NCI-H1417 (cell line): ENCODE results near the gene SNIP1.
A peak's percentile ranks its signal among the peaks of the same experiment; 100 is the strongest.
"Not testable (repeated sequence)": the region's sequence is repeated elsewhere in the genome, so short reads cannot be mapped to it uniquely, and the experiment has no call there.

Experiments
- DNase-seq, 3 experiments: peaks; one replicate each; lab custom pipeline; 2025; lab: John Stamatoyannopoulos, UW

The SNIP1 gene

DNA sequence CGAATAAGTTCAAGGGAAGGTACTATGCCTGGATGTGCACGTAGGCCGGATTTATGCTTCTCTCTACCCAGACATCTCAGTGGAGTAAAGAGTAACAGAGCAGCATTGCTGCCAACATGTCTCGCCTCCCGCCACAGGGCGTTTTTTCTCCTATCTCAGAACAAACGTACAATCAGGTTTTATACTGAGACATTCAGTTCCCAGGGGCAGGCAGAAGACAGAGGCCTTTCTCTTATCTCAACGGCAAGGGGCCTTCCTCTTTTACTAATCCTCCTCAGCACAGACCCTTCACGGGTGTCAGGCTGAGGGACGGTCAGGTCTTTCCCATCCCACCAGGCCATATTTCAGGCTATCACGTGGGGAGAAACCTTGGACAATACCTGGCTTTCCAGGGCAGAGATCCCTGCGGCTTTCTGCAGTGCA is 5.9 kb upstream of the SNIP1 start:
- not testable (repeated sequence) for DNase-seq

DNA sequence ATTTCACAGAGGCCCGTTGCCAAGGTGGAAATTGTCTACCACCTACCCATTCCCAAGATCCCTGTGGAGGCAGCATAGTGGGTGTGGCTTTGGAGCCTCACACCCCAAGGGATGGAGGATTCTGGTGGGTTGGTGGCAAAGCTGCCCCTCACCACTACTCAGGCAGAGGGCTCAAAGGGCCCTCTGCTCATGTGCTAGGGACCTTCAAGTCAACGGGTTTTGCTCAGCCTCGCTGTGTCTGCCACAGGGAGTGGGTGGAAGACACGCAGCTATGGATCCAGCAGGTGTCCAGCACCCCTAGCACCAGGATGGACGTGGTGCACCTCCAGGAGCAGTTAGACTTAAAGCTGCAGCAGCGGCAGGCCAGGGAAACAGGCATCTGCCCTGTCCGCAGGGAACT is 5.0 kb upstream of the SNIP1 start:
- DNase-seq: no peak

DNA sequence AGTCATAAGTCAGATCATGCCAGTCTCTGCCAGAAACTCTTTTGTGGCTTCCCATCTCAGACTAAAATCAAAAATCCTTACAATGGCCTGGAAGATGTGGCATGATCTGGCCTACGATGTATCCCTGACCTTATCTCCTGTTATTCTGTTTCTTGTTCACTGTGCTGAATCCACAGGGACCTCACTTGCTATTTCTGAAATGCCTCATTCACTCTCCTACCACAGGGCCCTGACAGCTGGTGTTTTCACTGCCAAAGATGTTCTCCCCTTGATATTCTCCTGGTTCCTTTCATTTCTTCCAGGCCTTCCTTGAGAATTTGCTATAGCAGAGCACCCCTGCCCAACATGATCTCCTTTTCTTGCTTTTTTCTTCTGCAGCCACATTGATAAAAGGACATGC is 4.3 kb upstream of the SNIP1 start:
- DNase-seq: no peak

DNA sequence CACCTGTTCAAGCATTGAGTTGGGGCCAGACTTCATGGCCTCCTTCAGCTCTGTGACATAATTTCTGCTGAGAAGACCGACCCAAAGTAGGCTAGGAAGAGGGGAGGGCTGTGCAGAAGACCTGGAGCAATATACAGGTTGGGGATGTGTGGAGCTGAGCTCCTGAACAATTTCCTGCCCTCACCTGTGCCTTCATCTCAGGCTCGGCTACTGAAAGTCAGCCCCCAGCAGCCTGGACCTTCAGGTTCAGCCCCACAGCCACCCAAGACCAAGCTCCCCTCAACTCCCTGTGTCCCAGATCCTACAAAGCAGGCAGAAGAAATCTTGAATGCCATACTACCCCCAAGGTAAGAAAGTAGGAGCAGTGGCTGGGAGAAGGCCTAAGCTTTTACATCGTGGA is 3.3 kb upstream of the SNIP1 start:
- no peak for DNase-seq

DNA sequence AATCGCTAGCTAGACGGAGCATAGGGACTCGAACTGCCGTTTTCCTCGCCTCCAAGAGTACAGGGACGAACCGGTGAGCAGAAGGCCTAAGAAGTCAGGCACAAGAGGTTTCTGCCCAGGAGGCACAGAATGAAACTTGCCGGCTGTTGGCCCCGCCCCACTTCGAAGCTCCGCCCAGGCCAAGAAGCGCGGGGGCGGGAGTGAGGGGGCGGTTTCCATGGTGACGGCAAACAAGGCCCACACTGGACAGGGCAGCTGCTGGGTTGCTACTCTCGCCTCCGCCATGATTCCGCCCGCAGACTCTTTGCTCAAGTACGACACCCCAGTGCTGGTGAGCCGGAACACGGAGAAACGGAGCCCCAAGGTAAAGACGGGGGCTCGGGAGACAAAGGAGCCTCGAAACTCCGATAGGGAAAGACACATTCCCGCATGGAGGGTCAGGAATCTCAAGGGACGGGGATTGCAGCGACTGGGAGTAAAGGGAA is 2.7 kb upstream of the SNIP1 start, which contains the start of gene DNALI1:
Gene DNALI1 (plus strand): TSS at position 229 of the 485 bp plus-strand sequence. CDS start 55 bp downstream, at position 284.
- DNase-seq: peak; percentile 88 to 96 (median 89)

DNA sequence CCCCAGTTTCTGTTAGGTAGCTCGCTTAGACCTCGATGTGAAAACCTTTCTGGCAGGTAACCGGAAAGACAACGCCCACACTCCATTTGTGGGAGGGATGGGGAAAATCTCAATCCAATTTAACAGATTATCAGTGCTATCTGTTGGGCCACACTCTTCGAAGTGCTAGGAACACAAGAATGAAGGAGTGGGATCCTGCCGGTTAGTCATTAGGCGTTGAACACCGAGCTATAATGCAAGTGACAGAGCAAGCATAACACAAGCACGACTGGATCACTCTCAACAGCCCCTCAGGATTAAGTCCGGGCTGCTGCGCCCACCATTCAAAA is 531 bp downstream of the SNIP1 start:
- DNase-seq: no peak

DNA sequence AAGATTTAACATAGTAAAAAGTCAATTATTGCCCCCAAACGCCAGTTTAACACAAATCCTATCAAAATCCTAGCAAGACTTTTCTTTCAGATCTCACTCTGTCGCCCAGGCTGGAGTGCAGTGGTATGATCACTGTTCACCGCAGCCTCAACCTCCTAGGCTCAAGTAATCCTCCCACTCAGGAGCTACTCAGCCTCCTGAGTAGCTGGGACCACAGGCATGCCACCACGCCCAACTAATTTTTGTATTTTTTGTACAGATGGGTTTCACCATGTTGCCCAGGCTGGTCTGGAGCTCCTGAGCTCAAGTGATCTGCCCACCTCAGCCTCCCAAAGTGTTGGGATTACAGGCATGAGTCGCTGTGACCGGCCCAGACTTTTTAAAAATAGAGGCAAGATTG is 4.8 kb downstream of the SNIP1 start:
- DNase-seq: no peak

DNA sequence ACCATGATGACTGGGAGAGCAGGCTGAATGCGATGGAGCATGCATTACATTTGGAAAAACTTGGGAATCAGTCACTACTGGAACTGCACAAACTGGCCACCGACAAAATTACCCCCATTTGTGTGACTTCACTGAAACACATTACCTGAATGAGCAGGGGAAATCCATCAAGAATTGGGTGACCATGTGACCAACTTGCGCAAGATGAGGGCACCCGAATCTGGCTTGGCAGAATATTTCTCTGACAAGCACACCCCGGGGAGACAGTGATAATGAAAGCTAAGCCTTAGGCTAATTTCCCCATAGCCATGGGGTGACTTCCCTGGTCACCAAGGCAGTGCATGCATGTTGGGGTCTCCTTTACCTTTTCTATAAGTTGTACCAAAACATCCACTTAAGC is 9.1 kb downstream of the SNIP1 start:
- DNase-seq: no peak

DNA sequence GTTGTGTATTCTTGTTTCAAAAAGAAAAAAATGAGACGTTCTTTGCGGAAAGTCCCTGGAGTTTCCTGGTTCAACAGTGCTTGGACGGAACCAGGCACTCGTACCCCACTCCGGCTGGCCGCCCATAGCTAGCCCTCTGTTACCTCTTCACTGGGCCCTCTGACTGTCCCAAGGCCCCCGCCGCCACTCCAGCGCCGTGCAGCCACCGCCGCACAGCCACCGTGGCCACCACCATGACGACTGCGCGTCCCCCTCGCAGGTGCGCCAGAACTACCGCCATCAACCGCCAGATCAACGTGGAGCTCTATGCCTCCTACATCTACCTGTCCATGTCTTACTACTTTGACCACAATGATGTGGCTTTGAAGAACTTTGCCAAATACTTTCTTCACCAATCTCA is 9.6 kb downstream of the SNIP1 start:
- DNase-seq: no peak

DNA sequence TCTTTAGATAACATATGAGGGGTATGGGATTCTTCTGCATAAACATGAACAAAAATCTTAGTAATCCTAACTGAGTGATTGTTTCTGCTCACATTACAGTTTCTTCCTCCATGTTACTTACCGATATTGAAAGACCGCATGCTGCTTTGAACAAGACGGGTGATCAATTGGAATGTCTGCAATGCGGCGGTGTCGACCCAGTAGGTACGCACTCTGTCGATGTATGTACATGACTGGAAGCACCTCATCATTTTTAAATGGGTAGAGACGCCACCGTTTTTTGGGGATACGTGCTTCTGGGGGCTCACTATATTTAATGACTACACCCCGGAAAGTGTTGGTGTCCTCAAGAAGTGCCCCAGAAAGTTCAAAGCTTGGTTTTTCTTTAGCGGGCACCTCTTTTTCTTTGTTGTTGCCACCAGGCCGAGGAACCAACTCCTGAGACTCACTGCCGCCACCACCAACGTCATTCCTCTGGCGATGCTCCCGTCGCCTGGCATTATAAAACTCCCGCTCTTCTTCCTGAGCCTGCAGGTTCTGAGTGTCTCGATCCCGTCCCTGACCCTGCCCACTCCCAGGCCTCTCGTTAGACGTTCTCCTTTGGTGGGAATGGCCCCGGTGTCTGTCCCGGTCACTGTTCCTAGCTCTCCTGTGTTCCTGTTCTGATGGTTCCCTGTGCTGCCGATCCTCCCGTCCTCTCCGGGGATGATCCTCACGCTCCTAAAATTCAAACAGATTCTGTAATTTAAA is 13.9 kb downstream of the SNIP1 start:
- no peak for DNase-seq

DNA sequence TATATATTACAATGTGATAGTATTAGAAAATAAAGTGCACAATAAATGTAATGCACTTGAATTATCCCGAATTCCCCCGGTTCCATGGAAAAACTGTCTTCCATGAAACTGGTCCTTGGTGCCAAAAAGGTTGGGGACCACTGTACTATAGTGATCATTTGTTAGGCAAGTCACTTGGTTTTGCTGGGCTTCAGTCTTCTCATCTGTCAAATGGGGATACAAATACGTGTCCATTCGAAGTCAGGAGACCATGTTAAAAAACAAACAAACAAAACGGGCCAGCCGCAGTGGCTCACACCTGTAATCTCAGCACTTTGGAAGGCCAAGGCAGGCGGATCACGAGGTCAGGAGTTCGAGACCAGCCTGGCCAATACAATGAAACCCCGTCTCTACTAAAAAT is 14.9 kb downstream of the SNIP1 start:
- DNase-seq: not testable (repeated sequence)

DNA sequence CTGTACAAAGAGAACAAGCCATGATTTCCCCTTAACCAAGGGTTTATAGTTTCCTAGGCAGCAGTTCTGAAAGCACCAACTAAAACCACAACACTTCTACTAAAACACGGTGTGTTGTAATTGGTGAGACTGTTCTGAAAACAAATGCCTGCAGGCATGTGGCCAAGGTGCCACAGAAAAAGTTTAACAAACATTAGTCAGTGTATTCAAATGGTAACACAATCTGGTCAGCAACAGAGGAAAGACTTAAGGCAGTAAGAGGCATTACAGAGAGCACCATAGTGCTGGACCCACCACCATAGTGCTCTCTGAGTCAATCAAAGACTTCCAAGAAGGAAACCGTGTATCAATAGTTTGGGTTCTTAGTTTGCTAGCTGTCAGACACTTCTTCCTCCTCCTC is 16.7 kb downstream of the SNIP1 start:
- DNase-seq: no peak

DNA sequence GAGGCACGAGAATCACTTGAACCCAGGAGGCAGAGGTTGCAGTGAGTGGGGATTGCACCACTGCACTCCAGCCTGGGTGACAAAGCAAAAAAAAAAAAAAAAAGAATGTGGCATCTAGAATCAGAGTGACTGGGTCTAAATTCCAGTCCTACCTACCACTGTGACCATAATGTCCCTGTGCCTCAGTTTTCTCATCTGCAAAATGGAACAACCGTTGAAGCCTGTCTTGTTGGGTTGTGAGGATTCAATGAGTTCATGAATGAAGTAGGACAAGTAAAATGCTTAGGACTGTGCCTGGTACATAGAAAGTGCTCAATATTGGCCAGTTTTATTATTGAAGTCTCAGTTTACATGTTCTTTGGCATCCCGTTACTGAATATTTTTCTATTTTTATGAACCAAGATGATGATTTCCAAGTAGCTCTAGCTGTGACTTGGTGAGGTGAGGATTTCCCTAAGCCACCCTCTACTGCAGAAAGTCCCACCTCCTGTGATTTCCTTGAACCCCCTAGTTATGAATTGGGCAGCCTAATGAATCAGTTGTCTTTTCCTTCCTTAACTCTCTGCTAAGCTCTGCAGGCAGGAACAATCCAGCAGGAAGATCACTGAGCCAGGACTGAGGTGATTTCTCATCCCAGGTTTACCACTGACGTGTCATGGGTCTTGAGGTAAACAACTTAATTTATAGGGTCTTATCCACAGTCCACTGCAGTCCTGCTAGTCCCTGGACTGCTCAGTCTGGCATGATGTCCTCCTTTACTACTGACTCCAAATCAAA is 20.6 kb downstream of the SNIP1 start:
- no peak for DNase-seq

DNA sequence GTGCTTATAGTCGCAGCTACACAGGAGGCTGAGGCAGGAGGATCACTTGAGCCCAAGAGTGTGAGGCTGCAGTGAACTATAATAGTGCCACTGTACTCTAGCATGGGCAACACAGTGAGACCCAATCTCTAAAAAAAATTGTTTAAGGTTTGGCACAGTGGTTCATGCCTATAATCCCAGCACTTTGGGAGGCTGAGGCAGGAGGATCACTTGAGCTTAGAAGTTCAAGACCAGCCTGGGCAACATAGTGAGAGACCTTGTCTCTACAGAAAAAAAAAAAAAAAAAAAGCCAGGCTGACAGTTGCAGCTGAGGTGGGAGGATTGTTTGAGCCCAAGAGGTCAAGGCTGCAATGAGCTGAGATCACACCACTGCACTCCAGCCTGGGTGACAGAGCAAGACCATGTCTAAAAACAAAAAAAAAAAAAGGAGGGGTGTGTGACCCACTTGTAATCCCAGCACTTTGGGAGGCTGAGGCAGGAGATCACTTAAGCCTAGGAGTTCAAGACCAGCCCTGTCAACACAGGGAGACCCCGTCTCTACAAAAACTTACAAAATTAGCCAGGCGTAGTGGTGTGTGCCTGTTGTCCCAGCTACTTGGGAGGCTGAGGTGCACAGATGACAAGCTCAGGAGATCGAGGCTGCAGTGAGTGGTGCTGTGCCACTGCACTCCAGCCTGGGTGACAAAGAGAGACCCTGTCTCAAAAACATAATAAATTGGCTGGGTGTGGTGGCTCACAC is 21.5 kb downstream of the SNIP1 start:
- not testable (repeated sequence) for DNase-seq

DNA sequence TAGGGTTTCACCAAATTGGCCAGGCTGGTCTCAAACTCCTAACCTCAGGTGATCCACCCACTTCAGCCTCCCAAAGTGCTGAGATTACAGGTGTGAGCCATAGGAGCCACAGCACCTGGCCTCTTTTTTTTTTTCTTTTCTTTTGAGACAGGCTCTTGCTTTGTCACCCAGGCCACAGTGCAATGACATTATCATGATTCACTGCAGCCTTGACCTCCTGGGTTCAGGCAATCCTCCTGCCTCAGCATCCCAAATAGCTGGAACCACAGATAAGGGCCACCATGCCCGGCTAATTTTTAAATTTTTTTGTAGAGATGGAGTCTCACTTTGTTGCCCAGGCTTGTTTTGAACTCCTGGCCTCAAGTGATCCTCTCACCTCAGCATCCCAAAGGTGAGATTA is 24.2 kb downstream of the SNIP1 start:
- not testable (repeated sequence) for DNase-seq

DNA sequence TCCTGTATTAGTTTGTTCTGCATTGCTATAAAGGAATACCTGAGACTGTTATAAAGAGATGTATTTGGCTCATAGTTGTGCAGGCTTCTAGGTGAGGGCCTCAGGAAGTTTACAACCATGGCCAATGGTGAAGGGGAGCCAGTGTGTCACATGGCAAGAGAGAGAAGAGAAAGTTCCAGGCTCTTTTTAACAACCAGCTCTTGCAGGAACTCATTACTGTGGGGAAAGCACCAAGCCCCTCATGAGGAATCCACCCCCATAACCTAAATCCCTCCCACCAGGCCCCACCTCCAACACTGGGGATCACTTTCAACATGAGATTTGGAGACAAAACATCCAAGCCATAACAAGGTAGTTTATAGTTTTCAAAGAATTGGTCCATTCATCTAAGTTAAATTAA is 34.5 kb downstream of the SNIP1 start:
- DNase-seq: no peak

DNA sequence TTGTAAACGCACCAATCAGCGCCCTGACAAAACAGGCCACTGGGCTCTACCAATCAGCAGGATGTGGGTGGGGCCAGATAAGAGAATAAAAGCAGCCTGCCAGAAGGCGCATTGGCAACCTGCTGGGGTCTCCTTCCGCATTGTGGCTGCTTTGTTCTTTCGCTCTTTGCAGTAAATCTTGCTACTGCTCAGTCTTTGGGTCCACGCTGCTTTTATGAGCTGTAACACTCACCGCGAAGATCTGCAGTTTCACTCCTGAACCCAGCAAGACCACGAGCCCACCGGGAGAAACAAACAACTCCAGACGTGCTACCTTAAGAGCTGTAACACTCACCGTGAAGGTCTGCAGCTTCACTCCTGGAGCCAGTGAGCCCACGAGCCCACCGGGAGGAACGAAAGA is 35.2 kb downstream of the SNIP1 start:
- DNase-seq: not testable (repeated sequence)

DNA sequence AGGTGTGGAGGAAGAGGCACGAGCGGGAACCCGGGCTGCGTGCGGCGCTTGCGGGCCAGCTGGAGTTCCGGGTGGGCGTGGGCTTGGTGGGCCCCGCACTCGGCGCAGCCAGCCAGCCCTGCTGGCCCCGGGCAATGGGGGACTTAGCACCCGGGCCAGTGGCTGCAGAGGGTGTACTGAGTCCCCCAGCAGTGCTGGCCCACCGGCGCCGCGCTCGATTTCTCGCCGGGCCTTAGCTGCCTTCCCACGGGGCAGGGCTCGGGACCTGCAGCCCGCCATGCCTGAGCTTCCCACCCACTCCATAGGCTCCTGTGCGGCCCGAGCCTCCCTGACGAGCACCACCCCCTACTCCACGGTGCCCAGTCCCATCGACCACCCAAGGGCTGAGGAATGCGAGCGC is 35.9 kb downstream of the SNIP1 start:
- DNase-seq: not testable (repeated sequence)

DNA sequence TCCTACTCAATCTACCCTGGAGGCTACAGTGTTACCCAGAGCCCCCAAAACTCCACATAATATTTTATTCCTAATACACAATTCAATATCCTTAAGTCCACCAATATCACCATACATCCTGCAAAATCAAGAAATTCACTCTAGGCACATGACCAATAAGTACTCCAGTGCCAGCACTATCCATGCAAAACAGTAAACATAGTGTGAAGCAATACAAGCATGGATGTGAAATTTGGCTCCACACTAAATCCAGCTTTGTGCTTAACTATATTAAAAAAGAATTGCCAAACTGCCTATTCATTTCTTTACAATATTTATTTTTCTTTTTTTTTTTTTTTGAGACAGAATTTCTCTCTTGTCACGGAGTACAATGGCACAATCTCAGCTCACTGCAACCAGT is 36.5 kb downstream of the SNIP1 start:
- DNase-seq: no peak

DNA sequence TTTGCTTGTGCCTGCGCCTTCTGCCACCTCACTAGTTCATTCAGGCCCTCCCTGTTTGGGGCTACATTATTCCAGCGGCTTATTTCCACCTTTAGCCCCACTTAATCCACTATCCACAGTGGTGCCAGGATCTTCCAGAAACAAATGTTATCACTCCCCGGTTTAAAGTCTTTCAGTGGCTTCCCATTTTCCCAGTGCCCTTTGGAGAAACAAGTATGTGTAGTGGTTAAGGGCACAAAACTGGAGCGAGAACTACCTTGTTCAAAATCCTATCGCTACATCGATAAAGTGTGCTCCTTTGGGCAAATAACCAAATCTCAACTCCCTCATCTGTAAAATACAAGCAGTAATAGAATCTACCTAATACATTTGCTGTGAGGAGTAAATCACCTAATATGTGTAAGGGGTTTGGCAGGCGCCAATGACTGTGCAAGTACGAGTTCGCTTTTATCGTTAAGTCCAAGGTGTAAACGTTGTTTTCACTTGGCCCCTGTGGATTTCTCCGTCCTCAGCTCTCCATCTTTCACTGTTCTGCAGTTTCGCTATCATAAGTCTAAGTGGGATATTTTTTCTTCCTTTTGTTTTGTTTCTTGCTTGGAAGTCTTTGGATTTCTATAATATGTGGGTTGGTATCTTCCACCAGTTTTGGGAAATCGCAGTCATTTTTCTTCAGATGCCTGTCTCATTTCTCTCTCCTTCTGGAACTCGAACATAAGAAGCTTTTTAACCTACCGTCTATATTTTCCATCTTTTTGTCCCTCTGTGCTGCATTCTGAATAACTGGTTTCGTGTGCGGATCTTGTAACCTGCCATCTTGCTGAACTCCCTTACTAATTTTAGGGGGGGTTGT is 38.7 kb downstream of the SNIP1 start:
- DNase-seq: peak in 1 of 3 experiments; percentile 77

DNA sequence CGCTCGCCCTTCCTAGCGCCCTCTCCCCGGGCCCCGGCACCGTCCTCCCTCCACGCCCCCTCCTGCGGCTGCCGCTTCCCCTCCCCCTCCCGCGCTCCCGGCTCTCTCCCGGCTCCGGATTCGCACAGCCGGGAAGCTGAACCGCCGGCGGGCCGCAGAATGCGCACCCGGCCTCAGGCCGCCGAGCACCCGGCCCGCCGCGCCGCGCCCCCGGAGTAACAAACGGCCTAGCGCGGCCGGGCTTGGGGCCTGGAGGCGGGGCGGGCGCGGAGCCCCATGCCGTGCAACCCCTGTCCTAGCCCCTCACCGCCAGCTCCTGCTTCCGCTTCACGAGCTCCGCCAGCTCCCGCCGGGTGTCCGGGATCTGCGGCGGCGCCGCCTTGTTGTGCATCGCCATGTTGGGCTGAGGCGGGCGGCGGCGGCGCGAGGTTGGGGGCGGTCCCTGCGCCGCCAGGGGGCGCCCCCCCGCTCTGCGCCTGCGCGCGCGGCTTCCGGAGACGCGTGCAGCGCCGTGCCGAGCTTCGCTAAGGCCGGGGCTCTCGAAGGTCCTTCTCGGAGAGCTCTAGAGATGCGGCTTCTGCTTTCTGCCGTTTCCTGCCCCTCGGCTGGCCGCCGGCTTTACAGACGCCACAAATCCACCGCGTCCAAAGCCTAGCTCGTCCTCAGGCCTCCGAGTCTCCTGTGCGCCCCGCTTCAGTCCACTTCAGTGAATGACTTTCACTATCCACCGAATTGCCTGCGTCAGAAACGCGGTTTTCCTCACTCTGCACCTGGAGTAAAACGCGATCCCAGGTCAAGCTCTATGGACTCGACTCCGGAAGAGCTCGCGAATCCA is 39.5 kb downstream of the SNIP1 start, which contains the start of gene MEAF6:
Gene MEAF6 (minus strand): TSS at position 417 of the 835 bp plus-strand sequence. CDS start 20 bp downstream, at position 397.
- DNase-seq: peak; percentile 91 to 96 (median 94)
